PC-9 (cell line): ENCODE measurements around the gene HBA1.

Experiments used
- CTCF ChIP-seq: fragments of 200-600 bp; sonication (generic); conservative IDR thresholded peaks from 2 replicates; pipeline ENCODE4 v1.6.1; 2017; ENCODE audit warnings: mixed run types, antibody characterized with exemption, mild to moderate bottlenecking, moderate library complexity
- EZH2 ChIP-seq: fragments of 200-600 bp; sonication (generic); IDR thresholded peaks from 2 replicates; pipeline ENCODE4 v1.8.0; 2017; ENCODE audit warnings: antibody characterized with exemption, low read depth

- TF ChIP-seq EZH2, result no peak
- no peak for TF ChIP-seq CTCF
These were observed 1.6 kb downstream of the HBA1 start for GRCh38 chr16:177981-178667.
